Calu3 (cell line): ENCODE data around the gene PACS2. TPM values are rescaled to one million over a fixed set of nuclear protein-coding genes. Genes with fewer than 3 reads are reported as not detected.

Experiments used
- BruUV-seq: library from RNA; stranded (reverse); fragments of 400-500 nt; replicated peaks from 2 replicates; lab custom pipeline; 2021; lab: Mats Ljungman, UMichigan
- CTCF ChIA-PET: fragments of 300-600 bp; sonication (Branson Sonifier 250); formaldehyde crosslinking; loops from one replicate; lab custom pipeline; 2022; ENCODE audit warnings: antibody characterized with exemption; lab: Charles Lee
- DNase-seq: peaks from one replicate; pipeline ENCODE4 v3.0.0; 2022
- H3K27ac Mint-ChIP-seq: one replicate; pipeline ENCODE4 v1.8.0; 2022; ENCODE audit warnings: mixed read lengths; ENCODE audit not compliant: unreplicated experiment
- H3K27me3 Mint-ChIP-seq: one replicate; pipeline ENCODE4 v1.8.0; 2022; ENCODE audit warnings: mixed read lengths; ENCODE audit not compliant: unreplicated experiment
- H3K36me3 Mint-ChIP-seq: one replicate; pipeline ENCODE4 v1.8.0; 2022; ENCODE audit warnings: mild to moderate bottlenecking, moderate library complexity, mixed read lengths; ENCODE audit not compliant: insufficient read depth, unreplicated experiment
- H3K4me1 Mint-ChIP-seq: one replicate; pipeline ENCODE4 v1.8.0; 2022; ENCODE audit warnings: mild to moderate bottlenecking, low read depth, mixed read lengths; ENCODE audit not compliant: unreplicated experiment
- H3K4me3 Mint-ChIP-seq: one replicate; pipeline ENCODE4 v1.8.0; 2022; ENCODE audit warnings: mild to moderate bottlenecking, low read depth, moderate library complexity, mixed read lengths; ENCODE audit not compliant: unreplicated experiment
- H3K9me3 Mint-ChIP-seq: one replicate; pipeline ENCODE4 v1.8.0; 2022; ENCODE audit warnings: low read depth, mixed read lengths; ENCODE audit not compliant: unreplicated experiment
- intact Hi-C: fragments of 100-400 bp; cut with micrococcal nuclease; formaldehyde crosslinking; loops from one replicate; pipeline ENCODE4 v1.10.0; 2022; ENCODE audit not compliant: unreplicated experiment
- total RNA-seq: library from RNA; stranded (reverse); gene quantifications from 2 replicates; pipeline ENCODE4 v1.2.3, GENCODE V29; 2022
- TF ChIP-seq, protein P1 (sequence below): fragments of 200-600 bp; IDR thresholded peaks from one replicate; pipeline ENCODE4 v1.8.0; 2022; ENCODE audit warnings: antibody characterized with exemption; ENCODE audit not compliant: unreplicated experiment

PACS2 gene
- total RNA-seq, 1 experiment from 2014 or later, result 77.3 TPM

DNA sequence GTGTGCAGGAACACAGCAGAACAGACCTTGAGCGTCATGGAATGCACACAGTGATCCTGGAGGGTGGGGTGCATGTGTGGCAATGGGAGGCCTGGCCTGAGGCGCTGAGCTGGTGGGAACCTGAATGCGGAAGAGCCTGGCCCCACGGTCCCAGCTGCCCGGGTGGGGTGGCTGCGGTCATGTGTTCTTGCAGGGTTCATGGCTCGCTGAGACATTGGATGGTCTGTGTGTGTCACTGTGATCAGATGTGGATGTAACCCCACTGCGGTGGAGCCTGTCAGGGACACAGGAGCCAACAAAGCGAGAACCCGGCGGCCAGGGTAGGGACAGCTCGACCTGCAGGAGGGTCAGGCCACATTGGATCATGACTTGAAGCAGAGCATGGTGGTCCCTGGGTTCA, 128.3 kb downstream of the PACS2 start:
- no peak overlapping the region for H3K27ac Mint-ChIP-seq
- intact Hi-C loops, result no loop called here

DNA sequence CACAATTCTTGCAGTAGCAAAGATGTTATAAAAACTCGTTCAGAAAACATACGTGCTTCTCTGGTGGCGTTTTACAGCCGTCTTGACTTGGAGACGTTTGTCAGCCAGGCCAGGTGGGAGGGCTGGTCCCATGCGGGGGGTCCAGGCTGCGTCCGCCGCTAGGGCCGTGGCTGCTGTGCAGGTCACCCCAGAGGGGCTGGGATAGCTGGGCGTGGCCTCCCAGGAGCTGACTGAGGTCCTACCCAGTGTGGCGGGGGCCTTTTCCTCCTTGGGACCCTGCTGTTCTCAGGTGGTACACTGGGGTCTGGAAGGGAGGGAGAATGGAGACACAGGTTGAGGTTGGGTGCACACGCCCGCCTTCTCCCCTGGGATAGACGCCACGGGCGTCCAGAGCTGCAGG, 130.3 kb downstream of the PACS2 start:
- peaks cover 30% of the 10 kb centered on the region for H3K36me3 Mint-ChIP-seq
- no peak for DNase-seq
- no peaks in the 10 kb centered on the region for H3K4me1 Mint-ChIP-seq
- BruUV-seq, result no TSS peak
- H3K9me3 Mint-ChIP-seq, result no peaks in the 10 kb centered on the region
- TF ChIP-seq, protein P1, sequence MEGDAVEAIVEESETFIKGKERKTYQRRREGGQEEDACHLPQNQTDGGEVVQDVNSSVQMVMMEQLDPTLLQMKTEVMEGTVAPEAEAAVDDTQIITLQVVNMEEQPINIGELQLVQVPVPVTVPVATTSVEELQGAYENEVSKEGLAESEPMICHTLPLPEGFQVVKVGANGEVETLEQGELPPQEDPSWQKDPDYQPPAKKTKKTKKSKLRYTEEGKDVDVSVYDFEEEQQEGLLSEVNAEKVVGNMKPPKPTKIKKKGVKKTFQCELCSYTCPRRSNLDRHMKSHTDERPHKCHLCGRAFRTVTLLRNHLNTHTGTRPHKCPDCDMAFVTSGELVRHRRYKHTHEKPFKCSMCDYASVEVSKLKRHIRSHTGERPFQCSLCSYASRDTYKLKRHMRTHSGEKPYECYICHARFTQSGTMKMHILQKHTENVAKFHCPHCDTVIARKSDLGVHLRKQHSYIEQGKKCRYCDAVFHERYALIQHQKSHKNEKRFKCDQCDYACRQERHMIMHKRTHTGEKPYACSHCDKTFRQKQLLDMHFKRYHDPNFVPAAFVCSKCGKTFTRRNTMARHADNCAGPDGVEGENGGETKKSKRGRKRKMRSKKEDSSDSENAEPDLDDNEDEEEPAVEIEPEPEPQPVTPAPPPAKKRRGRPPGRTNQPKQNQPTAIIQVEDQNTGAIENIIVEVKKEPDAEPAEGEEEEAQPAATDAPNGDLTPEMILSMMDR, result no peak
- intact Hi-C loops, result no loop called here
- H3K4me3 Mint-ChIP-seq, result no peak overlapping the region
- H3K27ac Mint-ChIP-seq, result no peak overlapping the region
- no peaks in the 10 kb centered on the region for H3K27me3 Mint-ChIP-seq
- CTCF ChIA-PET, result no interaction called here

More for the DNA sequence above, 128.3 kb downstream of the PACS2 start:
- CTCF ChIA-PET, result no interaction called here
- Mint-ChIP-seq H3K36me3 (peaks cover 30% of the 10 kb centered on the region), H3K4me3 (no peak overlapping the region), H3K9me3 (no peaks in the 10 kb centered on the region), H3K27me3 (no peaks in the 10 kb centered on the region), H3K4me1 (no peaks in the 10 kb centered on the region)
- TF ChIP-seq, protein P1, result no peak
- DNase-seq, result no peak
- BruUV-seq, result no TSS peak

DNA sequence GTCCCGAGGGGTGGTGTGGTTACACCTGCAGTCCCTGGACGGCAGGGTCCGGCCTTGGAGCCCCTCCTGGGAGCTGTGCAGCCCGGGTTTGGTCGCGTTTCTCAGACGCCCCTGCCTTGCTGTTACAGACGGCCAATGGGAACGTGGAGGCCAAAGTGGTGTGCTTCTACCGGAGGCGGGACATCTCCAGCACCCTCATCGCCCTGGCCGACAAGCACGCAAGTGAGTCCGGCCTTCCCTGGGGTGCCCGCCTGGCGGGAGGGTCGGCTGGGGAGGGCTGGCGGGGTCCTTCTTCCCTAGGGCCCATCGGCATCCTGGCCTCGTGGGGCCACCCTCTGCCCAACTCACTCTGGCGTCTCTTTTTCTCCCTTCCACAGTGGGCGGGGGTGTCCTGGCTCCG, 130.7 kb downstream of the PACS2 start:
- intact Hi-C loops, result no loop called here
- no peak overlapping the region for H3K4me3 Mint-ChIP-seq
- CTCF ChIA-PET, result no interaction called here

DNA sequence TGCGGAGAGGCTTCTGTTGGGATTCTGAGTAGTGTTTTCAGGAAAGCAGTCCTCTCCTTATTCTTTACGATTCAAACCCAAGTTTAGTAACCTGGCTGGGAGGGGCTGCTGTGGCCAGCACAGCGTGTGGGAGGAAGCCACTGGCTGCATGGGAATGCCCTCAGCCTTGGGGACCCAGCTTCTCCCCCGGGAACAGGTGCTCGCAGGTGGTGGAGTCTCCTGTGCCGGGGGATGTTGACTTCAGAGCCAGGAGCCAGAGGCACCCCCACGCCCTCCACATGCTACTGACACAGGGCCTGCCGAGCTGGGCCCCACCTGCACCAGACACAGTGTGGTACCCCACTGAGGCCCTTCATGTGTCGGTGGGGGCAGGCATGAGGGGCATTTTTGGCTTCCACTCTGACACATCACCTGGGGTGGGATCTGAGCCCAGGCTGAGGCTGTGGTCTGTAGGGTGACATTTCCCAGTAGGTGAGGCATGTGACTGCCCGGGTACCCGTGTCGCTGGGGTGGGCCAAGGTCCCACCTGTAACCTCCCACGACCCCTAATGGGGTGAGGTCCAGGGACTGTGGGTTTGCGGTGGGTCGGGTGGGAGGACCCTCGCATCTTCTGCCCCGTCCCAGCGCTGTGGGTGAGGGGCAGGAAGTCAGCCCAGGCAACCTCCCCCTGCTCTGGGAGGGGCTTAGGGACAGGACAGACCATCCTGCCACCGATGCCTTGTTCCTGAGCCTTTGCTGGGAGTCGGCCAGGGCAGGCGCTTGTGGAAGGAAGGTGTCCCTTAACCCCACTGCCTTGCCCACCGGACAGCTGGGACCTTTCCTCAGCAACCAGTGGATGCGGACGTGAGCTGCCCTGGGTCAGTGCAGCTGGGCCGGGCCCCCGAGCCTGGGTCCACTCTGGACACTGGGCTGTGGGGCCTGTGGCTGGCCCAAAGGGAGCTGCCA, 131.6 kb downstream of the PACS2 start:
- no TSS peak for BruUV-seq
- Mint-ChIP-seq H3K27me3 (no peaks in the 10 kb centered on the region), H3K4me1 (no peaks in the 10 kb centered on the region), H3K36me3 (peaks cover 31% of the 10 kb centered on the region), H3K9me3 (no peaks in the 10 kb centered on the region), H3K27ac (no peak overlapping the region), H3K4me3 (no peak overlapping the region)
- TF ChIP-seq, protein P1, result no peak
- CTCF ChIA-PET, result no interaction called here
- no peak for DNase-seq
- intact Hi-C loops, result no loop called here

More for the DNA sequence above, 130.7 kb downstream of the PACS2 start:
- no TSS peak for BruUV-seq
- Mint-ChIP-seq H3K36me3 (peaks cover 35% of the 10 kb centered on the region), H3K9me3 (no peaks in the 10 kb centered on the region), H3K4me1 (no peaks in the 10 kb centered on the region), H3K27me3 (no peaks in the 10 kb centered on the region), H3K27ac (no peak overlapping the region)
- TF ChIP-seq, protein P1, result no peak
- DNase-seq, result no peak
